GM12891 (cell line): ENCODE measurements around the gene PTPRN2.

Source experiments
- DNase-seq: peaks from one replicate; pipeline ENCODE4 v3.0.0; 2011; ENCODE audit warnings: low spot score; ENCODE audit not compliant: insufficient read length
- FAIRE-seq: peaks from 2 replicates; lab custom pipeline; 2011; peaks lifted over from hg19 to GRCh38; lab: Jason Lieb, UNC
- PAX5 ChIP-seq: IDR thresholded peaks from 2 replicates; pipeline ENCODE4 v1.6.1; 2011; ENCODE audit warnings: low read length, moderate library complexity, mild to moderate bottlenecking; ENCODE audit not compliant: insufficient read depth, severe bottlenecking
- POLR2A ChIP-seq: IDR thresholded peaks from 2 replicates; pipeline ENCODE4 v1.6.1; 2011; ENCODE audit warnings: low read depth, low read length, control low read depth
- POLR2AphosphoS5 ChIP-seq: IDR thresholded peaks from 2 replicates; pipeline ENCODE4 v1.6.1; 2011; ENCODE audit warnings: low read depth, low read length, control low read depth
- POU2F2 ChIP-seq: IDR thresholded peaks from 2 replicates; pipeline ENCODE4 v1.6.1; 2011; ENCODE audit warnings: low read depth, mild to moderate bottlenecking, control low read depth, low read length, moderate library complexity
- SPI1 ChIP-seq: IDR thresholded peaks from 2 replicates; pipeline ENCODE4 v1.6.1; 2011; ENCODE audit warnings: low read depth, low read length, control low read depth
- TAF1 ChIP-seq: IDR thresholded peaks from 2 replicates; pipeline ENCODE4 v1.6.1; 2011; ENCODE audit warnings: low read depth, low read length, control low read depth

Gene PTPRN2

DNA sequence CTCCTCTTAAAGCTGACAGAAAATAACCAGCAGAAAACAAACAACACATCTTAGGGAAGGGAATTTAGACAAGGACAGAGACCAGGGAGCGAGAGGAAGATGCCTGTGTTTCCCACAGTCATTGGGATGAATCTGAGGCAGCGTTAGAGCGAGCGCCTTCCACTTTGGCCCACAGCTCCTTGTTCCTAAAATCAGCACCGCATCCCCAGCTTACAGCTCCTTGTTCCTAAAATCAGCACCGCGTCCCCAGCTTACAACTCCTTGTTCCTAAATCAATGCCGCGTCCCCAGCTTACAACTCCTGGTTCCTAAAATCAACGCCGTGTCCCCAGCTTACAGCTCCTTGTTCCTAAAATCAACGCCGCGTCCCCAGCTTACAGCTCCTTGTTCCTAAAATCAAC, 593.3 kb downstream of the PTPRN2 start:
- TF ChIP-seq SPI1 (no peak), POU2F2 (no peak), POLR2AphosphoS5 (no peak), TAF1 (no peak), PAX5 (no peak), POLR2A (no peak)
- FAIRE-seq (no peak), DNase-seq (no peak)

DNA sequence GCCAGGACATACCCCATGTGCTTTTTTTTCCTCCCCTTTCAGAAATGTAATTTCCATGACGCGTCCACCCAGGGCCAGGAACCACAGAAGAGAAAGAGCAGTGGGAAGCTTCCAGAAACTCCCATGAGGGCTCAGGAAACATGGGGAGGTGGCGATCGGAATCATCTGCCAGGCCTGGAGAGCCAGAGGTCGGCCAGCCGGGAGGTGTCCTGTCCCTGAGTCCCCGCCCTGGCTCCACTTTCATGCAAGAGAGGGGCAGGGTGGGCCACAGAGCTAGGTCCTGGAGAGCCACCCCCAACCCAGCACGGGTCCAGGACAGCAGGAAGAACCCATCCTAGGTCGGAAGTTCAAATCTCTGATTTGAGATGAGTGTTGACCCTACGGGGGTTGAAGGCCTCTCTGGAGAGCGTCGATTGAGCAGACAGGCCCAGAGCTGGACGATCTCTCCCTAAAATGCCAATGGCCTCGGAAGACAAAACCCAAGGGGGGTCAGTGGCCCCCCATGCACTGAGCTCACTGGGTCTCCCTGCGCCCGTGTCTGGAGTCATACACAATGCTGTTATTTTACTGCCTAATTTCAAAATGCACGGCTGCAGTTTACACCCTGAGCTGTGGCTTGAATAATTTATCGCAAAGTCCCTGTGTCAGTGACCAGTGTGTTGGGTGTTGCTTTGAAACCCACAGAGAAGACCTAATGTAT, 594.1 kb downstream of the PTPRN2 start:
- DNase-seq = no peak
- no peak for TF ChIP-seq POLR2AphosphoS5
- no peak for TF ChIP-seq SPI1
- no peak for TF ChIP-seq POU2F2
- TF ChIP-seq PAX5 = no peak
- TF ChIP-seq POLR2A = no peak
- no peak for FAIRE-seq

DNA sequence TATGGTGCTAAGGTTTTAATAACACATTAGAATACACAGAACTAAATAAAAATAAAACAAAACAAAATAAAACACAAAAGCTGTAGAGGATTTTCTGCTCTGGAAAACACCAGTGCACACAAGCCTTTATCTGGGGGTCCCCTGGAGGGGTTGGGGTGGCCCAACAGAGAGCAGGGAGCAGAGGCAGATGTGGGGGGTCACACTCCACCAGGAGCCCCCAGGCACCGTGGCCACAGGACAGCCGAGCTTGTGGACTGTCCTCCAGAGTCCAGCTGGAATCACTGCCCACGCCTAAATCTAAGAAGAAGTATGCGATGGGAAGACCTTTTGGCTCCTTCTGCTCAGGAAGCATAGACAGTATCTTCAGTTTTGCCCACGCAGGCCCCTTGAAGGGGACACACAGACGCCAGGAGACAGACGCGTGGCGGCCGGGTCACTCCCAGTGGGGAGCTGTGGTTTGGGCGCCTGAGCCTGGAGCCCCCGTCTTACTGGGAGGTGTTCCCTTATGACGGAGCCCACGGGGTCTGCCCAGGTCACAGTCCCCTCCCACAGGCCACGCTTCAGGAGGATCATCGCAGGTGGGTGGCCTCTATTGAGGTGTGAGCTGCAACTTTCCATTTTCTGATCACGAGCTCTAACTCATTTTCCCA, 595.0 kb downstream of the PTPRN2 start:
- no peak for TF ChIP-seq POLR2AphosphoS5
- TF ChIP-seq PAX5 = no peak
- no peak for TF ChIP-seq SPI1
- no peak for TF ChIP-seq POU2F2
- TF ChIP-seq POLR2A = no peak
- no peak for TF ChIP-seq TAF1
- FAIRE-seq (no peak), DNase-seq (no peak)

DNA sequence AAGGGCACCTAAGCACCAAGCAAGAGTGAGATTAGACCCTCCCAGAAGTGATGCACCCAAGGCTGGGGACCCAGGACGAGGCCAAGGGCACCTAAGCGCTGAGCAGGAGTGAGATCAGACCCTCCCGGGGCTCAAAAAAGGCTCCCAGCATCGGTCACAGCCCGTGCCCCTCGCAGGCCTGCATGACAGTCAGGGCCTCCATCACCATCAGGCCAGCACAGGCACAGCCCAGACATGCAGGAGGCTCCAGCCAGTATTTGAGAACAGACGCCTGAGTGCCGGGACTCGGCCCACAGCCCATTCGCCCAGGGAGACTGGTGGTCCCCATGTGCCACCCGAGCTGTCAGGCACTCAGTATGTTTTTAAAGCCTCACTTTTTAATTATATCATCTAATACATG, 595.9 kb downstream of the PTPRN2 start:
- no peak for DNase-seq
- TF ChIP-seq PAX5 (no peak), SPI1 (no peak), POLR2A (no peak), POU2F2 (no peak), POLR2AphosphoS5 (no peak), TAF1 (no peak)
- no peak for FAIRE-seq

DNA sequence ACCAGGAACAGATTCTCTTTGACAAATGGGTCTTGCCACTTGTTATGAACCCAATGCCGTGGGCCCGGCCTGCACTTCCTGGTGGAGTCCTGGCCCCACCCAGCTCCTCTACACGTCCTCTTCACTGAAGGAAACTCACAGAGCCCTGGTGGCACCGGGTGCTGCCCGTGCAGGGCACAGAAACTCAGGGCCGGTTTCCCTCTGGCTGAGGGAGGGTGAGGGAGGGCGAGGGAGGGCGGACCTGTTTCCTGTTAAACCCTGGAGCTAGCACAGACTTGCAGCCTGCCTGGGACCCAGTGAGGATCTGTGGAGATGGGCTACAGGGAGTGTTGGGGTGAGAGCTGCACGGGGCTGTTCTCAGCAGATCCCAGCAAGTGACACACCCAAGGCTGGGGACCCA, 596.3 kb downstream of the PTPRN2 start:
- no peak for FAIRE-seq

DNA sequence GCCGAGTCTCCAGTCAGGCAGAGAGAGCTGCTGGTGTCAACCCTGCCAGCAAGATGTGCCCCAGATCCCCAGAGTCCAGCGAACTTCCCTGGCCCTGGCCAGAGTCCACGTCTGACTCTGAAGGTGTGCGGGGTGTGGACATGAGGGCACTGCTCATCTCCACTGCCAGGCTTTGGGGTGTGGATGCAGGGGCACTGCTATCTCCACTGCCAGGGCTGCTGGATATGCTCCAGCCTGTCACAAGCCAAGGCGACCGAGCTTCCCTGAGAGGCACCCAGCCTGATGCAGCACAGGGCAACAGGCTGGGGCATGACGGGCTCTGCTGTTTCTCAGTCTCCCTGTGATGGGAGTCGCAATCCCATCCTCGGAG, 596.8 kb downstream of the PTPRN2 start:
- no peak for DNase-seq

More for the DNA sequence above, 596.3 kb downstream of the PTPRN2 start:
- TF ChIP-seq POU2F2 = no peak
- DNase-seq = no peak

DNA sequence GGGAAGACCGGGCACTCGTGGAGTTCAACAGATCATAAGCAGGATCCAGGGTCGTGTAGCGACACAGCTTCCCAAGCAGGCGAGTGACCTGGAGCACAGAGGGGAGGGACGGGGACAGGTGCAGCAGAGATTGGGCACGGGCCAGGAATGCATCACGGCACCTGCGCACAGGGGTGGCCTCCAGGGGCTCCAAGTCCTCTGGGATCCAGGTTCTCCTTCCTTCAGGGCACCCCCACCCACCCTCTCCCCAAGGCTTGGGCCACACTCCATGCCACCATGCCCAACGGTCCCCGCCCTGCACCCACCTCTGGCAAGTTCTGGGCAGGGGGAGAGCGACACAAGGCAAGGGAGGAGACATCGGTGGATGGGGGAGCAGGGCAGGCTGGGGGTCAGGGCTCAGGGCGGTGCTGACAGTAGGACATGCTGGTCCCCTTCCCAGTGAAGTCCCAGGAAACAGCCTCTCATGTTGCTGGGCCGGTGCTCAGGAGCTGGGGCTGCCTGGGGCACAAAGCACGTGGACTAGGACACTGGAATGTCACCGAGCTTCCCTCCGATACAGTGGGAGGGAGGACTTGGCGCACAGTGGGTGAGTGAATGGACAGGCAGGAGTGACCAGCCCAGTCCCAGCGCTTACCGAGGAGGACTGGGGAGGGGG, 597.3 kb downstream of the PTPRN2 start:
- TF ChIP-seq POU2F2 = no peak
- no peak for TF ChIP-seq TAF1
- no peak for TF ChIP-seq SPI1
- no peak for TF ChIP-seq PAX5
- TF ChIP-seq POLR2A = no peak
- TF ChIP-seq POLR2AphosphoS5 = no peak
- DNase-seq (no peak), FAIRE-seq (no peak)

More for the DNA sequence above, 596.8 kb downstream of the PTPRN2 start:
- no peak for FAIRE-seq
- TF ChIP-seq POU2F2 (no peak), SPI1 (no peak), PAX5 (no peak), POLR2AphosphoS5 (no peak), TAF1 (no peak), POLR2A (no peak)

DNA sequence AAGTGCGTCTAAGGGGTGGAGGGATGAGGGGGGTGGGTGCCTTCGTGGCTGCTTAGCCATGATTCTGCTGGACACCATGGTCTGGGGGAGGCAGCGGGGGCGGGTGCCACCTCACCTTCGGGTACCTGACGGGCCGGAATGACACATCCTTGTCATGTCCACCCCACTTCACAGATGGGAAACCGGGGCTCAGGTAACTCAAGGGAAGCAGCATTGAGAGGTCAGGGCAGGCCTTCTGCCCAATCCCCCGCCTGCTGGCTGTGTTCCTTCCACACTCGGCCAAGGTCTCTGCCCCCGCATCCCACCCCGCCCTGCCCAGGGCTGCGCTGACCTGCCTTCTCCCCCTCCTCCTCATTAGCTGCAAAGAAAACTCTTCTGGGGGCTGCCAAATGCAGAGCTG, 598.0 kb downstream of the PTPRN2 start:
- TF ChIP-seq POU2F2 (no peak), TAF1 (no peak), POLR2A (no peak), PAX5 (no peak), SPI1 (no peak), POLR2AphosphoS5 (no peak)
- no peak for FAIRE-seq
- DNase-seq = no peak

DNA sequence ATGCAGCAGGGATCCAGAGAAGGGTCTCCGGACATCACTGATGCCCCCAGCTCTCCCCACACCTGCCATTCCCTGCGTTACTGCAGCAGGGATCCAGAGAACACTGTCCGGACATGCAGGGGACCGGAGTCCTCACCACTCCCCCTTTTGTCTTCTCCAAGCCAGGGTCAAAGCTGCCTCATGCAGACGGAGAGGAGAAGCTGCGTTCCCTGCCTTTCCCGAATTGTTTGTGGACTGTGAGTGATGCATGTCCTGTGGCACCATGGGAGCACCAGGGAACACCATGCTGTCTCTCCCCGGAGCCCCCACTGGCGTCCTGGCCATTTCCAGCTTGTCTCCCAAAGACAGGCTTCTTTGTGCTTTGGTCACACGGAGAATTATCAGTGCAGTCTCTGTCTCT, 599.7 kb downstream of the PTPRN2 start:
- DNase-seq = no peak
- TF ChIP-seq PAX5 (no peak), TAF1 (no peak), POLR2A (no peak), SPI1 (no peak), POU2F2 (no peak), POLR2AphosphoS5 (no peak)
- FAIRE-seq = no peak
